HL-60 (cell line): ENCODE results near the gene FOLH1.
"Not testable (repeated sequence)": the region's sequence is repeated elsewhere in the genome, so short reads cannot be mapped to it uniquely, and the experiment has no call there.

Experiments
- DNase-seq, 2 experiments: peaks; one replicate each; pipeline ENCODE4 v3.0.0-alpha.2; 2010 to 2020; ENCODE audit warnings: low read depth in 1 of 2, low spot score in 1 of 2
- H3K27ac ChIP-seq: fragments of 250-450 bp; sonication (Bioruptor Pico); replicated peaks from 2 replicates; pipeline ENCODE4 v1.5.1; 2020; ENCODE audit warnings: mild to moderate bottlenecking, moderate library complexity
- H3K27me3 ChIP-seq: fragments of 250-450 bp; sonication (Bioruptor Pico); 2 replicates; pipeline ENCODE4 v1.5.1; 2021; ENCODE audit warnings: mild to moderate bottlenecking, moderate library complexity; ENCODE audit not compliant: insufficient read depth, poor library complexity, severe bottlenecking
- H3K4me3 ChIP-seq: replicated peaks from 2 replicates; pipeline ENCODE4 v1.5.1; 2011; ENCODE audit warnings: mild to moderate bottlenecking, control low read depth, low read length; ENCODE audit not compliant: insufficient read depth
- CTCF ChIP-seq: IDR thresholded peaks from one replicate; pipeline ENCODE4 v1.5.1; 2011; ENCODE audit warnings: low read length, control low read depth, inconsistent platforms; ENCODE audit not compliant: insufficient read depth
- GABPA ChIP-seq: IDR thresholded peaks from 2 replicates; pipeline ENCODE4 v1.6.1; 2012; ENCODE audit warnings: low read depth
- POLR2AphosphoS5 ChIP-seq: IDR thresholded peaks from 2 replicates; pipeline ENCODE4 v1.6.1; 2012; ENCODE audit warnings: low read depth
- REST ChIP-seq: IDR thresholded peaks from 2 replicates; pipeline ENCODE4 v1.6.1; 2012; ENCODE audit warnings: low read depth; ENCODE audit not compliant: insufficient replicate concordance
- SPI1 ChIP-seq: IDR thresholded peaks from 2 replicates; pipeline ENCODE4 v1.6.1; 2012; ENCODE audit warnings: low read depth, mild to moderate bottlenecking, borderline replicate concordance

FOLH1 gene

DNA sequence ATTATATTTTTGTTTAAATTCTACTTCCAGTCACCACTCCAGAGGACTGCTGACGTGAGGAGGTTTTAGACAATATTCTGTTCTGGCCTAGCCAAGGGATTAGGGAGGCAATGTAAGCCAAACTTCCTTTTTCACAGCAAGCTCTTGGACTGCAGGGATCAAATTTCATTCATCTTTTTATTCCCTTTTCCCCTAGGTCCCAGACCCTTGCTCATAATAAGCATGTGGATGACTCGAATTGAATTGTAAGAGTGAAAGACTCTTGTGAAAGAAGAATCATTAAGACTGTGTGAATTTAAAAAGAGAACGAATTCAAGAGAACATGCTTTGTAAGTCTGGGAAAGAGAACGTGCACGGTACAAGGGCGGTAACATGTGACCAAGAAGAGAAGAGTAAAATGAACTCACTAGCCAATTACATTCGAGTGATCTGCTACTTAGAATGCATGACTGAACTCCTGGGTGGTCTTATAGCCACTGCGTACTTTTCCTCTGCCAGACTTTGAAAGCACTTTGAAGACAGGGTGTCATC, 16.9 kb upstream of the FOLH1 start:
- not testable (repeated sequence) for DNase-seq, H3K27me3 ChIP-seq, H3K4me3 ChIP-seq, H3K27ac ChIP-seq

- Histone ChIP-seq H3K27me3 (no peaks in the 10 kb centered on the region), H3K27ac (no peak overlapping the region), H3K4me3 (no peak overlapping the region)
- TF ChIP-seq REST (no peak), GABPA (no peak)
- no peak for DNase-seq
These were observed 12.7 kb upstream of the FOLH1 start for GRCh38 chr11:49221112-49221511.

- DNase-seq, result no peak
These were observed 4.7 kb upstream of the FOLH1 start for GRCh38 chr11:49213026-49213560.

GRCh38 chr11:49206999-49207398, 1.4 kb downstream of the FOLH1 start:
- not testable (repeated sequence) for H3K27me3 ChIP-seq, H3K4me3 ChIP-seq, H3K27ac ChIP-seq, DNase-seq

More at GRCh38 chr11:49213026-49213560, 4.7 kb upstream of the FOLH1 start:
- no peak overlapping the region for H3K27ac ChIP-seq
- H3K4me3 ChIP-seq, result no peak overlapping the region
- H3K27me3 ChIP-seq, result no peaks in the 10 kb centered on the region
- TF ChIP-seq GABPA (no peak), POLR2AphosphoS5 (no peak)

DNA sequence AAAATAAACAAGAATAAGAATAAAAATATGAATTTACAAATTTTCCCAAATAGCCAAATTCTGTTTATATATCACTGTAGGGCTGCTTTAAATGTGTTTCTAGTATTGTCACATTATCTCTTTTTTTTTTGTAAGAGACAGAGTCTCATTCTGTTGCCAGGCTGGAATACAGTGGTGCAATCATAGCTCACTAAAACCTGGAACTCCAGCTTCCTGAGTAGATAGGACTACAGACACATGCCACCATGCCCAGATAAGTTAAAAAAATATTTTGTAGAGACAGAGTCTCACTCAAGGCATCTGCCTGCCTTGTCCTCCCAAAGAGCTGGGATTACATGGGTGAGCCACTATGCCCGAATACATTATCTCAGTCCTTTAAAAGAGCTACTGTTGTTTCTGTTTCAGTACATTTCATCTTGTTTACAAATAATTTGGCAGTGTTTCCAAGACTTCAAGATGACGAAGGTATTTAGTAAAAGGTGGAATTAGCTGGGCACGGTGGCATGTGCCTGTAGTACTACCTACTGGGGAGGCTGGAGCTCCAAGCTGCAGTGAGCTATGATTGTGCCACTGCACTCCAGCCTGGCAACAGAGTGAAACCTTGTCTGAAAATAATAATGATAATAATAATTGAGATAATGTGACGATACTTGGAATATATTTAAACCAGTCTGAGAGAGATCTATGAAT, 6.0 kb downstream of the FOLH1 start:
- no peak for TF ChIP-seq SPI1
- TF ChIP-seq REST, result no peak
- no peak for TF ChIP-seq CTCF
- no peak for TF ChIP-seq POLR2AphosphoS5
- TF ChIP-seq GABPA, result no peak
- no peak for DNase-seq
- H3K27ac ChIP-seq, result no peak overlapping the region
- H3K27me3 ChIP-seq, result no peaks in the 10 kb centered on the region
- H3K4me3 ChIP-seq, result no peak overlapping the region

GRCh38 chr11:49196775-49197174, 11.6 kb downstream of the FOLH1 start:
- H3K4me3 ChIP-seq, H3K27me3 ChIP-seq, DNase-seq, H3K27ac ChIP-seq: not testable (repeated sequence)

GRCh38 chr11:49196002-49196401, 12.4 kb downstream of the FOLH1 start:
- DNase-seq, H3K27me3 ChIP-seq, H3K27ac ChIP-seq, H3K4me3 ChIP-seq: not testable (repeated sequence)

GRCh38 chr11:49190287-49190686, 18.1 kb downstream of the FOLH1 start:
- H3K4me3 ChIP-seq, H3K27me3 ChIP-seq, DNase-seq, H3K27ac ChIP-seq: not testable (repeated sequence)

GRCh38 chr11:49186225-49186624, 22.2 kb downstream of the FOLH1 start:
- H3K4me3 ChIP-seq, DNase-seq, H3K27ac ChIP-seq, H3K27me3 ChIP-seq: not testable (repeated sequence)

- DNase-seq, H3K27ac ChIP-seq, H3K27me3 ChIP-seq, H3K4me3 ChIP-seq: not testable (repeated sequence)
These were observed 22.8 kb downstream of the FOLH1 start for GRCh38 chr11:49185597-49185996.
